ENCODE measurements around the gene CPEB1.

Gene CPEB1

DNA sequence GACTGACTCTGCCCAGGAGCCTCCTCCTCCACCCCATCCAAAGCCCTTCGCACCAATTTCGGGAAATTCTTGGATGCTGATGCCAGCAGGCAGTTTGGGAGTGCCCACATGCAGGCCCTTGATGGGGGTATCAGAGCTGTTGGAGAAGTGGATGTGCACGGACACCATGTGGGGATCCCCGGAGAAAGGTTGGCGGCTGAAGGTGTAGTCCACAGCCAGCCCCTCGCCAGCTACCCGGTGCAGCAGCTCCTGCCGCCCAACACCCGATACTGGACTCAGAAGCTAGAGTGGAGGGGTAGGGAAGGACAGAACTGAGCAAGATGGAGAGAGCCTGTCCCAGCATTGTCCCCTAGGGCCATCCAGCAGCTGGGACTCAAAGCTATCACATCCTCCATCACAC is 15.5 kb upstream of the CPEB1 start:
- TF ChIP-seq ZFX (IDR thresholded peaks at IDR 0.05) = no peak
- TF ChIP-seq, protein P1, sequence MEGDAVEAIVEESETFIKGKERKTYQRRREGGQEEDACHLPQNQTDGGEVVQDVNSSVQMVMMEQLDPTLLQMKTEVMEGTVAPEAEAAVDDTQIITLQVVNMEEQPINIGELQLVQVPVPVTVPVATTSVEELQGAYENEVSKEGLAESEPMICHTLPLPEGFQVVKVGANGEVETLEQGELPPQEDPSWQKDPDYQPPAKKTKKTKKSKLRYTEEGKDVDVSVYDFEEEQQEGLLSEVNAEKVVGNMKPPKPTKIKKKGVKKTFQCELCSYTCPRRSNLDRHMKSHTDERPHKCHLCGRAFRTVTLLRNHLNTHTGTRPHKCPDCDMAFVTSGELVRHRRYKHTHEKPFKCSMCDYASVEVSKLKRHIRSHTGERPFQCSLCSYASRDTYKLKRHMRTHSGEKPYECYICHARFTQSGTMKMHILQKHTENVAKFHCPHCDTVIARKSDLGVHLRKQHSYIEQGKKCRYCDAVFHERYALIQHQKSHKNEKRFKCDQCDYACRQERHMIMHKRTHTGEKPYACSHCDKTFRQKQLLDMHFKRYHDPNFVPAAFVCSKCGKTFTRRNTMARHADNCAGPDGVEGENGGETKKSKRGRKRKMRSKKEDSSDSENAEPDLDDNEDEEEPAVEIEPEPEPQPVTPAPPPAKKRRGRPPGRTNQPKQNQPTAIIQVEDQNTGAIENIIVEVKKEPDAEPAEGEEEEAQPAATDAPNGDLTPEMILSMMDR (conservative IDR thresholded peaks at IDR 0.05) = no peak
- no peak overlapping the region for H3K27ac ChIP-seq

GRCh38 chr15:82660378-82660777 is 13.2 kb upstream of the CPEB1 start:
- TF ChIP-seq, protein P1 (conservative IDR thresholded peaks at IDR 0.05) = no peak
- no peak for TF ChIP-seq ZFX (IDR thresholded peaks at IDR 0.05)
- H3K27ac ChIP-seq = no peak overlapping the region

GRCh38 chr15:82656641-82657266 is 9.6 kb upstream of the CPEB1 start:
- no peak for TF ChIP-seq ZFX (IDR thresholded peaks at IDR 0.05)
- TF ChIP-seq, protein P1 (conservative IDR thresholded peaks at IDR 0.05) = no peak

DNA sequence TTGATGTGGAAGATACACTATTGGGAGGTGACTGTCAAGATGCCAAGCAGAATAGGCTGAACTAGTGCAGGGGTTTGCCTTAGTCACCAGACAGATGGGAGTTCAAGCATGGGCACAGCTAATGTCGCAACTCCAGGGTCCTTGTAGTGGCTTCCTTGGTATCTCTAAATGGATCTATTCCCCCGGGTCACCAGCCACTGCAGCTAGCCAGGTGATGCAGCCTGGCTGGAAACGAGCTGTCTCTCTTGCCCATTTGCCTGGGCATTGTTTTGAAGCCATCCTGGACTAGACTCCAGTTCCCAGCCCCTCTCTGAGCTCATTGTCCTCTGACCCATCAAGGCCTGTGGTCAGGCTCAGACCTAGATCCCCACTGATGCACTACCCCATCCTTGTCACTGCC is 8.4 kb upstream of the CPEB1 start:
- TF ChIP-seq, protein P1 (conservative IDR thresholded peaks at IDR 0.05) = no peak
- no peak for TF ChIP-seq ZFX (IDR thresholded peaks at IDR 0.05)
- H3K27ac ChIP-seq = no peak overlapping the region

More at GRCh38 chr15:82656641-82657266, 9.6 kb upstream of the CPEB1 start:
- H3K27ac ChIP-seq = no peak overlapping the region

GRCh38 chr15:82653483-82654168 is 6.5 kb upstream of the CPEB1 start:
- H3K27ac ChIP-seq = no peak overlapping the region
- TF ChIP-seq ZFX (IDR thresholded peaks at IDR 0.05) = no peak
- TF ChIP-seq, protein P1 (conservative IDR thresholded peaks at IDR 0.05) = no peak

GRCh38 chr15:82651708-82652107 is 4.5 kb upstream of the CPEB1 start:
- H3K27ac ChIP-seq = no peak overlapping the region
- TF ChIP-seq, protein P1 (conservative IDR thresholded peaks at IDR 0.05) = no peak
- TF ChIP-seq ZFX (IDR thresholded peaks at IDR 0.05) = no peak

GRCh38 chr15:82650046-82650670 is 3.0 kb upstream of the CPEB1 start:
- no peak for TF ChIP-seq ZFX (IDR thresholded peaks at IDR 0.05)
- TF ChIP-seq, protein P1 (conservative IDR thresholded peaks at IDR 0.05) = no peak

More at GRCh38 chr15:82650046-82650670, 3.0 kb upstream of the CPEB1 start:
- no peak overlapping the region for H3K27ac ChIP-seq

Data from C4-2B (cell line).